DMS79 treated with DMSO at 0.1 percent for 48 hours (cell line): ENCODE measurements around the gene DDX43.
"Not testable (repeated sequence)": the region's sequence is repeated elsewhere in the genome, so short reads cannot be mapped to it uniquely, and the experiment has no call there.

Source experiments
- DNase-seq: peaks from one replicate; lab custom pipeline; 2025; lab: John Stamatoyannopoulos, UW

The DDX43 gene

GRCh38 chr6:73394577-73395354, at the start of gene DDX43:
Gene DDX43, plus strand, starts transcription at chr6:73394828. Its CDS starts 78 bp downstream, at chr6:73394906.
- peak; percentile 70 for DNase-seq

DNA sequence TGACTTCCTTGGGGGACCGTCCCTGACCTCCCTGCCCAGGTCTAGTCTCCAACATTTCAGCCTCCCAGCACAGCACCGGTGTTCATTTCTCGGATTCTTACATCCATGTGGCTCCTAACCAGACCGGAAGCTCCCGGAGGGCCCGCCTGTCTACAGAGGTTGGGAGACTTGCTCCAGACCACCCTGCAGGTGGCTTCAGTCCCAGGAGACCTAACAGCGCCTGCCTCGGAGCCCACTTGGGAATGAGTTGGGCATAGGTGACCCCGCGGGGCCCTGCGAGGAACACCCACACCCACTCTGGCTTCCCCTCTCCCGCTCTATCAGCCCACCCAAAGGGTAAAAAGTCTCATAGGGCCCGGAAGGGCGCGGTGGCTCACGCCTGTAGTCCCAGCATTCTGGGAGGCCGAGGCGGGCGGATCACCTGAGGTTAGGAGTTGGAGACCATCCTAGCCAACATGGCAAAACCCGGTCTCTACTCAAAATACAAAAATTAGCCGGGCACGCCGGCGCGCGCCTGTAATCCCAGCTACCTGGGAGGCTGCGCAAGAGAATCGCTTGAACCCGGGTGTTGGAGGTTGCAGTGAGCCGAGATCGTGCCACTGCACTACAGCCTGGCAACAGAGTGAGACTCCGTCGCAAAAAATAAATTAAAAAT, 46.0 kb upstream of the DDX43 start:
- no peak for DNase-seq

GRCh38 chr6:73349311-73349710, 45.3 kb upstream of the DDX43 start:
- no peak for DNase-seq

GRCh38 chr6:73353636-73354593, 40.7 kb upstream of the DDX43 start, which contains the start of gene DPPA5:
Gene DPPA5, minus strand, starts transcription at chr6:73354276. Its CDS starts 51 bp downstream, at chr6:73354225.
- no peak for DNase-seq

GRCh38 chr6:73362358-73362757, 32.3 kb upstream of the DDX43 start, which contains the start of gene KHDC3L:
Gene KHDC3L, plus strand, starts transcription at chr6:73362658. Its CDS starts 72 bp downstream, at chr6:73362730.
- DNase-seq: no peak

- DNase-seq: no peak
These were observed 31.6 kb upstream of the DDX43 start for GRCh38 chr6:73362869-73363536.

DNA sequence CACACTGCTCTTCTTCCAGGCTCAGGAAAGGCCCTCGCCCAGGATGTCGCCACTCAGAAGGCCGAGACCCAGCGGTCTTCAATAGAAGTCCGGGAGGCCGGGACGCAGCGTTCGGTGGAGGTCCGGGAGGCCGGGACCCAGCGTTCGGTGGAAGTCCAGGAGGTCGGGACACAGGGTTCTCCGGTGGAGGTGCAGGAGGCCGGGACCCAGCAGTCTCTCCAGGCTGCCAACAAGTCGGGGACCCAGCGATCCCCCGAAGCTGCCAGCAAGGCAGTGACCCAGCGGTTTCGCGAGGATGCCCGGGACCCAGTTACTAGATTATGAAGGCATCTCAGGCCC, 31.1 kb upstream of the DDX43 start:
- DNase-seq: no peak

DNA sequence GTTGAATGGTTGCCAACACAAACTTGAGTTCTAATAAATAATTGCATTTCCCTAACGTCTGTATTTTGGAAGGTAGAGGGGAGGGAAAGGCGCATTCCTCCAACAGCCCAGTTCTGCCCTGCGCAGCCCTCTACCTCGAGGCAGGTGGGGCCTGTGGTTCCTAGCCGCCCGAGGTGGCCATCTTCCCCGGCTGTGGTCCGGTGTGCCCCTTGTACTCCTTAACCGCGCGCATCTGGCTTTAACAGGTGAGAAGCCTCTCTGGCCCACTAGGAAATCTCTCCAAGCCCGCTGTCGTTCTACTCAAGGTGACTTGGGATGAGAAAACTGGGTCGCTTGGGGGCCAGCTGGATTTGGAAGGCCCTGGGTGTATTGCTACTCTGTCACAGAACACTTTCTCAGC, 30.5 kb upstream of the DDX43 start:
- no peak for DNase-seq

DNA sequence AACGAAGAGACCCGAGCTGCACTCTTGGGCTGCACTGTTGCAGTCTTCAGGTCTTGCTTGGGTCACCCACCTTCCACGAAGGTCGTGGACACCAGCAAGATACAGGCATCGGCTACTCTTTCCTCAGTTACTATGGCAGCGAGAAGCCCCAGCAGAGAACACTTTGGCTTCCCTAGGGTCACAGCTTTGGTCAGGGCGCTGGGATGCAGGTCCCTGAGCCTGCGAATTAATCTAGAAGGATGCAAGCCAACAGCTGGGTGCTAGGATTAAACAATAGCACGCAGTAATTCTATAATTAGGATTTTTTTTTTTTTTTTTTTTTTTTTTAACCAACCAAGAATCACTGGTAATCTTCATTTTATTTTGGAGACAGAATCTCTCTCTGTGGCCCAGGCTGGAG, 30.1 kb upstream of the DDX43 start:
- no peak for DNase-seq

DNA sequence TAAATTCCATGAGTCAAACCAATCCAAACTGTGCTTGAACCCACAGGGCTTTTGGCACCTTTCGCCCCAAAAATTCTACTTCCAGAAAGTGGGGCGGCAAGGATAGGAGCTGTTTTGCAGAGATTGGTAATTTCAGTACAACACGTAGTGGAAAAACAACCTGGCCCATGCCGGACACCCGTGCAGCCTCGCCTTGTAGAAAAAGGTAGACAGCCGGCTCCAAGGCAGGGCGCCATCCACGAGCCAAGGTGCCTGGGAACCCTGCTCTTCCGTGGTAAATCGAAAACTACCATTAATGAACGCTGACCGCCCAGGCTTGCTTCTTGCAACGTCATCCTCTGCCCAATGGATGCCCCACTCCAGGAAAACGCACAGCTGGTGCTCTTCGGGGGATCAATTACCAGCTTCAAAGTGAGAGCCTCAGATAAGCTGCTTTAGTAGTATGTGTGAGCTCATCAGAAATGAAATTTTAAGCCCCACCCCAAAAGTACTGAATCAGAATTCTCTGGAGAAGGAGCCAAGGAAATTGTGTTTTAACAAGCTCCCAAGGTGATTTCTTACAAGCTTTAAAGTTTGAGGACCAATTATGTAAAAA, 26.8 kb upstream of the DDX43 start:
- DNase-seq: no peak

DNA sequence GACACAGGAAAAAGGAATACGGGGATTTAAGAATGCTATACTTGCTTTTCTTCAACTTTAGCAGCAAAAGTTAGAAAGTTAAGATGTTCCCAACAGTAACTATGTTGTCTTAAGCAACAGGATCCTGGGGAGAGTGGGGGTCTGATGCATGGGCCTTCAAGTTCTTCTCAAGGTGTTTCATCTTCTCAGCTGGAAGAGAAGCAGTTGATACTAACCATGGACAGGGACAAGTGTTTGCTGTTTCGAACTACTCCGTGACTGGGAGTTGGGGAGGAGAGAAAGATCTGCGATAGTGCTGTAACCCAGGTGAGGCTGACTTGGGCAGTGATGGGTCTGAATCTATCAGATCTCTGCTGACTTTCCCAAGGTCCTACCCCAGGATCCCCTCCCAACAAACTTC, 26.0 kb upstream of the DDX43 start:
- DNase-seq: no peak

DNA sequence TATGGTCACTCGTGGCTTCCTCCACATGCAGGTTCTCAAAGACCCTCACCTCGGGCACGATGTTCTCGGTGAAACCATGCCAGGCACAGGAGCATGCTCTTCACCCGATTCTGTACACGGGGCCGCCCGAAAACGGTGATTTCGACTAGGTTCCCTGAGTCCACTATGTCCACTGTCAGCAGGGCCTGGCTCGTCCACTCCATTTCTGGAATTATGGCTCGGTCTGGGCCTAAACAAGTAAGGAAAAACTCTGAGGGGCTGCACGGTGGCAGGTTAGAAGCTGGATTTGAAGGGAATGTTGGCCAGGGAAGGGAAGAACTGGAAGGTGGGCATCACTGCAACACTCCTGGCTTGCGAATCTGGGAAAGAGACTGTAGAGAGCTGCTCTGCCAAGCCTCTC, 25.5 kb upstream of the DDX43 start:
- no peak for DNase-seq

- DNase-seq: no peak
These were observed 25.1 kb upstream of the DDX43 start, which contains the start of gene OOEP for GRCh38 chr6:73369563-73369962. Gene OOEP, minus strand, starts transcription at chr6:73369897. Its CDS starts 105 bp downstream, at chr6:73369792.

DNA sequence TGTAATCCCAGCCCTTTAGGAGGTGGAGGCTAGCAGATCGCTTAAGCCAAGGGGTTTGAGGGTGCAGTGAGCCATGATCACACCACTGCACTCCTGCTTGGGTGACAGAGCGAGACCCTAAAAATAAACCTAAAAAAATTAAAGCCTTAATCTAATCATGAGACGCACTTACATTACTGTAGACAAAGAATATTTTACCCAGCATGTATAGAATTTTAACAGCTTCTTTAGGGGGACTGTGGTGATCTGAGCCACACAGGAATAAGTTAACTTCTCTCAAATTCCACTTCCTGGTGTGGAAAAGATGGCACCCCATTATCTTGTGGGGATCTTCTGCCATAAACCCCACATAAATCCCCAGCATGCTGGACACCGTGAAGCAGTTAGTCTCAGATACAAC, 22.6 kb upstream of the DDX43 start:
- DNase-seq: no peak

GRCh38 chr6:73372516-73372915, 22.1 kb upstream of the DDX43 start:
- no peak for DNase-seq

- no peak for DNase-seq
These were observed 19.4 kb upstream of the DDX43 start for GRCh38 chr6:73375216-73375615.

DNA sequence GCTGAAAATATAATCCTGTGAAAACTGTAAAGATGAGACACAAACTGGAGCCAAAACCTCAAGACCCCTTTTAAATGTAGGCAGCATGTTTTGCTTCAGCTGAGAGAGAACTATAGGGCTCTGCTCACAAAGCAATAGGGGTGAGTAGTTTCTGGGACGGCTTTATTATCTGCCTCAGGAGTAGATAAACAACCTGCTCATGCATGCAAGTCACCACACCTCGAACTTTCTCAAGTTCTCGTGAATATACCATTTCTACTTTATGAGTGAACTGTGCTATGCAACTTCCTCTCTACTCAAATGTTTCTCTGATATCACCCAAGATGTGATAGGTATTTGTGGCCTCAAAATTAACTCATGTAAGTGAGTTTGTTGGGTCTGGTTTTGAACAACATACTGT, 17.4 kb upstream of the DDX43 start:
- no peak for DNase-seq

DNA sequence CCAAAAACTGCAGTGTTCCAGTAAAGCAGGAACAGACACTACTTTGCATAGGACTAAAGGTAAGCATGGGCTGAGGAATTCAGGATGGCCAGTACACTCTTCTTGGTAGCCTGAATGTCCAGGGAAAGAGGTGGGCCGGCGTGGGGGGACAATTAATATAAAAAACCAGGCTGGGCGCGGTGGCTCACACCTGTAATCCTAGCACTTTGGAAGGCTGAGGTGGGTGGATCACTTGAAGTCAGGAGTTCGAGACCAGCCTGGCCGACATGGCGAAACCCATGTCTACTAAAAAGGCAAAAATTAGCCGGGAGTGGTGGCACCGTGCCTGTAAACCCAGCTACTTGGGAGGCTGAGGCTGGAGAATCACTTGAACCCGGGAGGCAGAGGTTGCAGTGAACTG, 13.1 kb upstream of the DDX43 start:
- not testable (repeated sequence) for DNase-seq

GRCh38 chr6:73382462-73383113, 12.0 kb upstream of the DDX43 start:
- DNase-seq: no peak

DNA sequence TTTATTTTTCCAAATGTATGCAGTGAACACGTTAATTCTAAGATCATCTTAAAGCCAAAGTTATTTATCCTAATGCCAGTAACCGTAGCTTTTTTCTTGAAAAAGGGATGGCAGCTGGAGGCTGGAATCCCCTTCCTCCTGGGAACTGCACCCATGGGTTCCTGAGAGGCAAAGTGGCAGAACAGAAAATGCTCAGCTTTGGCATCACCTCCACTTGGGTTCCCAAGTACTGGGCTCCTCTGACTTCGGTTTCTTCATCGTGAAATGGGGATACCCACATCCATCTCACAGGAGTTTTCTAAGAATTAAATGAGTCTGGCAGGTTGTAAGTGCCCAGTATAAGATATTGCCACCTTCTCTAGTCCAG, 6.2 kb upstream of the DDX43 start:
- DNase-seq: no peak
